ENCODE results near the gene NCAM1. TPM values are rescaled to one million over a fixed set of nuclear protein-coding genes. Genes with fewer than 3 reads are reported as not detected.

The NCAM1 gene
- total RNA-seq, 6 donors from 2014 or later, result 1.4 to 15.3 (median 2.5) TPM

DNA sequence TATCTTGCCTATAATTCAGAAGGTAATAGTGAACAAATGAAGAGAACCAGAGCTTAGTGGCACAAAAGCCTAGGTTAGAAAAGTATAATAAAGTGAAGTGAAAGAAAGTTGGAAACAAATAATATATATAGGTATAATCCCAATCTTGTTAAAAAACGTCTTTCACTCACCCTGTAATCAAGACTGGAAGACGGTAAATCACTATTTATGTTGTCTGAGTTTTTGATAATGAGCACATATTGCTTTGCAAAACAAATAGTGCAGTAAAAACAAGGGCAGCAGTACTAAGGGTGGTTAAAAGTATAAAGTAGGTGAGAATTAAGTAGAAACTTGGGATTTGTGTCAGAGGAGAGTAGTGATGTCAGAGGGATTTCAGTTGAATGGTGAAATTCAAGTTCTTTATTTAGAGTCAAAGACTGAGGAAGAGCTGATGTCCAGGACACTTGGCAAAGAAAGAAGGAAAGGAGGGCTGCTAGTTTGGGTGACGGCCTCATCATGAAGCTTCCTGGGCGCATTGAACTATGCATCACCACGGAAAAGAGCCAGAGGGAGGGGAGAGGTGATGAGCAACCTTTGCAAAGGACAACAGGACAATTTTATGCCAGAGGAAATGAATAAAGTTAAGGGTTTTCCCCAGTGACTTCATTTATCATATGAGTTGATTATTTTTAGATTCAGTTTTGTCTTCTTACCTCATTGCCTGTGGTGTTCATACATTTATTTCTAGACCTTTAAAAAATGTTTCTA lies 11.4 kb downstream of the NCAM1 start:
- TF ChIP-seq EP300 (IDR thresholded peaks at IDR 0.05) (no peak), POLR2AphosphoS5 (IDR thresholded peaks at IDR 0.05) (no peak), POLR2A (IDR thresholded peaks at IDR 0.05) (no peak)
- TF ChIP-seq, protein P1, sequence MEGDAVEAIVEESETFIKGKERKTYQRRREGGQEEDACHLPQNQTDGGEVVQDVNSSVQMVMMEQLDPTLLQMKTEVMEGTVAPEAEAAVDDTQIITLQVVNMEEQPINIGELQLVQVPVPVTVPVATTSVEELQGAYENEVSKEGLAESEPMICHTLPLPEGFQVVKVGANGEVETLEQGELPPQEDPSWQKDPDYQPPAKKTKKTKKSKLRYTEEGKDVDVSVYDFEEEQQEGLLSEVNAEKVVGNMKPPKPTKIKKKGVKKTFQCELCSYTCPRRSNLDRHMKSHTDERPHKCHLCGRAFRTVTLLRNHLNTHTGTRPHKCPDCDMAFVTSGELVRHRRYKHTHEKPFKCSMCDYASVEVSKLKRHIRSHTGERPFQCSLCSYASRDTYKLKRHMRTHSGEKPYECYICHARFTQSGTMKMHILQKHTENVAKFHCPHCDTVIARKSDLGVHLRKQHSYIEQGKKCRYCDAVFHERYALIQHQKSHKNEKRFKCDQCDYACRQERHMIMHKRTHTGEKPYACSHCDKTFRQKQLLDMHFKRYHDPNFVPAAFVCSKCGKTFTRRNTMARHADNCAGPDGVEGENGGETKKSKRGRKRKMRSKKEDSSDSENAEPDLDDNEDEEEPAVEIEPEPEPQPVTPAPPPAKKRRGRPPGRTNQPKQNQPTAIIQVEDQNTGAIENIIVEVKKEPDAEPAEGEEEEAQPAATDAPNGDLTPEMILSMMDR (IDR thresholded peaks at IDR 0.05), result no peak
- no peaks in the 10 kb centered on the region for H3K27me3 ChIP-seq
- ATAC-seq (ENCODE audit: low FRiP score in 2 of 2) (no peak), DNase-seq (no peak)
- H3K27ac ChIP-seq, result no peak overlapping the region
- H3K4me1 ChIP-seq, result no peaks in the 10 kb centered on the region
- H3K9me3 ChIP-seq, result no peaks in the 10 kb centered on the region
- no peaks in the 10 kb centered on the region for H3K36me3 ChIP-seq
- H3K4me3 ChIP-seq, result no peak overlapping the region
- WGBS, 2 donors, result 72 to 84% methylated on average over 5 of the region's 5 CpGs

DNA sequence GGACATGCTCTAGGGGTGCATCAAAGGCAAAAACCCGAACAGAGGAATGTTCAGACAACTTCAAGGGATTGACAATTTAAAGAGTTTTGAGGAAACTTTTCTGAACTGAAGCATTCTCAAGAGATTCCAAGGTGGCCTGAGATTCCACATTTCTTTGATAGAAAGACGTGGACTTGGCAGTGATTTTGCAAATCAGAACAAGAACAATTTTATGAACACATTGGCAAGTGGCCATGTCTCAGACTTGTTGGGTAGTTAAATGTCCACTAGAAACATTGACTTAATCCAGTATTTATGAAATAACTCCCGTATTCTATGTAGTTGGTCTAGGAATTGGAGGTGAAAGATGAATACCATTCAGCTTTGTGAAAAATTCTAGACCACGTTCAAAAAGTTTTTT lies 13.8 kb downstream of the NCAM1 start:
- Histone ChIP-seq H3K36me3 (no peaks in the 10 kb centered on the region), H3K9me3 (no peaks in the 10 kb centered on the region), H3K4me3 (no peak overlapping the region), H3K27me3 (no peaks in the 10 kb centered on the region), H3K27ac (no peak overlapping the region), H3K4me1 (no peaks in the 10 kb centered on the region)
- TF ChIP-seq EP300 (IDR thresholded peaks at IDR 0.05) (no peak), POLR2A (IDR thresholded peaks at IDR 0.05) (no peak), POLR2AphosphoS5 (IDR thresholded peaks at IDR 0.05) (no peak)
- TF ChIP-seq, protein P1 (IDR thresholded peaks at IDR 0.05), result no peak
- DNase-seq, result no peak
- WGBS, 2 donors, result 49 to 52% methylated on average over 4 of the region's 4 CpGs
- no peak for ATAC-seq (ENCODE audit: low FRiP score in 2 of 2)

DNA sequence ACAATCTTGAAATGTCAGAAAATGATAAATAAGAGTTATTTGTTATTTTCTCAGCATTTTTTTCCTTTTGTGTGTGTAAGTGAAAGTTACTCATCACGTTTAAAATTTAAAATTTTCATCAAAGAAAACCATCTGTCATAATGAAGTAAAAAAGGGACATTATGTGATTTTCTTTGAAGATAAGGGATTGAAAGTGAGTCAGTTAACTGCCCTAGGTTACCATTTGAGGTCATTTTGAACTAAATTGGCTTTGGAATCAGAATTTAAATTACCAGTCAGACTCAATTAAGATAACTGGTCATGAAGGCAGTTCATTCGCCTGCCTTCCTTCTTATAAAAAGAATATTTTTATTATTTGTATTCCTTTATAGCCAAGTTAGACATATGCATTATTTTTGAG lies 14.3 kb downstream of the NCAM1 start:
- Histone ChIP-seq H3K27ac (no peak overlapping the region), H3K36me3 (no peaks in the 10 kb centered on the region), H3K9me3 (no peaks in the 10 kb centered on the region), H3K4me1 (no peaks in the 10 kb centered on the region), H3K4me3 (no peak overlapping the region), H3K27me3 (no peaks in the 10 kb centered on the region)
- 82 to 85% methylated on average over 2 of the region's 2 CpGs for WGBS, 2 donors
- ATAC-seq (ENCODE audit: low FRiP score in 2 of 2) (no peak), DNase-seq (no peak)
- TF ChIP-seq POLR2A (IDR thresholded peaks at IDR 0.05) (no peak), EP300 (IDR thresholded peaks at IDR 0.05) (no peak), POLR2AphosphoS5 (IDR thresholded peaks at IDR 0.05) (no peak)
- TF ChIP-seq, protein P1 (IDR thresholded peaks at IDR 0.05), result no peak

DNA sequence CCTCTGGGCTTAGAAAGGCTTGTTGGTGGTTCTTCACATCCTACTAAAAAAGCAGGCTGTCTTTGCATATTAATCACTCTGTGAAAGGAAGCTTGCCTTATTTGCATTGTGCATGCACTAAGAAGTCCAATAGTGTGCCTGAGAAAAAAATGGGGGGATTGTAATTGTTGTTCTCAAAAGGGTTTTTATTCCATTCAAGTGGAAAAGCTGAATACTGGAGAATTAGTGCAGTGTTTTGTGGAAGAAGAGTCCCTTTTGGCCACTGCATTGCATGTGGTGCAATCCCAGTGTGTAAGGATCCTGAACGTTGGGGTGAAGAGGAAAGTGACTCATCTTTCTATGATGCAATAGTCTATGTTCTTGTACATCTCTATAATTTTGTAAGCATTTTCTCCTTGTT lies 16.5 kb downstream of the NCAM1 start:
- no peak for DNase-seq
- ATAC-seq (ENCODE audit: low FRiP score in 2 of 2), result peak in 1 of 2 donors; percentile 83
- Histone ChIP-seq H3K36me3 (no peaks in the 10 kb centered on the region), H3K27me3 (no peaks in the 10 kb centered on the region), H3K4me1 (no peaks in the 10 kb centered on the region), H3K9me3 (no peaks in the 10 kb centered on the region), H3K4me3 (no peak overlapping the region), H3K27ac (peak overlapping the region in 1 of 4 donors; percentile 3)
- TF ChIP-seq EP300 (IDR thresholded peaks at IDR 0.05), result no peak
- peak in 1 of 2 donors; percentile 45 for TF ChIP-seq POLR2AphosphoS5 (IDR thresholded peaks at IDR 0.05)
- WGBS, 2 donors, result 0 to 4% methylated on average over 1 of the region's 1 CpG

DNA sequence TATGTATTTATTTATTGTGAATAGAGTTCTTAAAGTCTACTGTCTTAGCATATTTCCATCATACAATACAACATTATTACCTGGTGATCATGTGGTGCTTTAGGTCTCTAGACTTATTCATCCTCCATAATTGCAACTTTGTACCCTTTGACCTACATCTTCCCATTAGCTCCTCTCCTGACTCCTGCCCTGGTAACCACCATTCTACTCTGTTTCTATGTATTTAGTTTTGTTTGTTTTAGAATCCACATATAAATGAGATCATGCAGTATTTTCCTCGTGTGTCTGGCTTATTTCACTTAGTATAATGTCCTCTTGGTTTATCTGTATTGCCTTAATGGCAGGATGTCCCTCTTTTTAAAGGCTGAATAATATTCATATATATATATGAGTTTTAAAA lies 22.7 kb downstream of the NCAM1 start:
- DNase-seq, result no peak

More for the DNA sequence above, 22.7 kb downstream of the NCAM1 start:
- H3K27me3 ChIP-seq, result no peaks in the 10 kb centered on the region
- no peak overlapping the region for H3K4me3 ChIP-seq
- no peak overlapping the region for H3K27ac ChIP-seq
- no peaks in the 10 kb centered on the region for H3K4me1 ChIP-seq
- 40 to 55% methylated on average over 1 of the region's 1 CpG for WGBS, 2 donors
- H3K36me3 ChIP-seq, result no peaks in the 10 kb centered on the region
- peaks cover 0 to 10% (median 4%) of the 10 kb centered on the region in 4 donors for H3K9me3 ChIP-seq
- TF ChIP-seq POLR2AphosphoS5 (IDR thresholded peaks at IDR 0.05) (no peak), POLR2A (IDR thresholded peaks at IDR 0.05) (no peak), EP300 (IDR thresholded peaks at IDR 0.05) (no peak)
- TF ChIP-seq, protein P1 (IDR thresholded peaks at IDR 0.05), result no peak
- ATAC-seq (ENCODE audit: low FRiP score in 2 of 2), result no peak

Data from upper lobe of left lung (tissue), 6 donors.